ENCODE results near the gene TRIM66. TPM values are rescaled to one million over a fixed set of nuclear protein-coding genes. Genes with fewer than 3 reads are reported as not detected.

TRIM66 gene
- total and polyA plus RNA-seq, 4 donors: 1.6 to 14.3 (median 2.5) TPM

- no peak overlapping the region for H3K27ac ChIP-seq (ENCODE audit: low read depth in 1 of 2, low read length in 2 of 2)
- no peak for TF ChIP-seq YY1 (IDR thresholded peaks at IDR 0.05)
- TF ChIP-seq RAD21 (IDR thresholded peaks at IDR 0.05): no peak
- TF ChIP-seq, protein P1, sequence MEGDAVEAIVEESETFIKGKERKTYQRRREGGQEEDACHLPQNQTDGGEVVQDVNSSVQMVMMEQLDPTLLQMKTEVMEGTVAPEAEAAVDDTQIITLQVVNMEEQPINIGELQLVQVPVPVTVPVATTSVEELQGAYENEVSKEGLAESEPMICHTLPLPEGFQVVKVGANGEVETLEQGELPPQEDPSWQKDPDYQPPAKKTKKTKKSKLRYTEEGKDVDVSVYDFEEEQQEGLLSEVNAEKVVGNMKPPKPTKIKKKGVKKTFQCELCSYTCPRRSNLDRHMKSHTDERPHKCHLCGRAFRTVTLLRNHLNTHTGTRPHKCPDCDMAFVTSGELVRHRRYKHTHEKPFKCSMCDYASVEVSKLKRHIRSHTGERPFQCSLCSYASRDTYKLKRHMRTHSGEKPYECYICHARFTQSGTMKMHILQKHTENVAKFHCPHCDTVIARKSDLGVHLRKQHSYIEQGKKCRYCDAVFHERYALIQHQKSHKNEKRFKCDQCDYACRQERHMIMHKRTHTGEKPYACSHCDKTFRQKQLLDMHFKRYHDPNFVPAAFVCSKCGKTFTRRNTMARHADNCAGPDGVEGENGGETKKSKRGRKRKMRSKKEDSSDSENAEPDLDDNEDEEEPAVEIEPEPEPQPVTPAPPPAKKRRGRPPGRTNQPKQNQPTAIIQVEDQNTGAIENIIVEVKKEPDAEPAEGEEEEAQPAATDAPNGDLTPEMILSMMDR (IDR thresholded peaks at IDR 0.05; ENCODE audit: low read depth, low read length, missing input control): no peak
- TF ChIP-seq ZBTB33 (IDR thresholded peaks at IDR 0.05): no peak
- TF ChIP-seq GABPA (IDR thresholded peaks at IDR 0.05 in 1 of 2, conservative IDR thresholded peaks at IDR 0.05 in 1 of 2): no peak
- no peak for TF ChIP-seq FOXA1 (IDR thresholded peaks at IDR 0.05)
- TF ChIP-seq REST (IDR thresholded peaks at IDR 0.05): no peak
- no peak for TF ChIP-seq EGR1 (IDR thresholded peaks at IDR 0.05; ENCODE audit: low read depth in 2 of 2)
- TF ChIP-seq HNF4G (IDR thresholded peaks at IDR 0.05): no peak
- TF ChIP-seq MAX (IDR thresholded peaks at IDR 0.05): no peak
- no peak for TF ChIP-seq HNF4A (conservative IDR thresholded peaks at IDR 0.05)
- TF ChIP-seq RXRA (IDR thresholded peaks at IDR 0.05): no peak
- no peak for TF ChIP-seq ATF3 (IDR thresholded peaks at IDR 0.05)
- TF ChIP-seq FOXA2 (IDR thresholded peaks at IDR 0.05): no peak
- TF ChIP-seq JUND (IDR thresholded peaks at IDR 0.05): no peak
- no peak for TF ChIP-seq TAF1 (conservative IDR thresholded peaks at IDR 0.05)
- no peak for TF ChIP-seq NR2F2 (IDR thresholded peaks at IDR 0.05)
- H3K9ac ChIP-seq (ENCODE audit: low read depth in 1 of 2, low read length in 2 of 2): no peak overlapping the region
- no peak for DNase-seq (ENCODE audit: low spot score)
- no peaks in the 10 kb centered on the region for H3K27me3 ChIP-seq (ENCODE audit: control insufficient read depth in 4 of 4, insufficient read depth in 4 of 4, low read length in 3 of 4)
- WGBS: 82% methylated on average over 1 of the region's 1 CpG
- no peaks in the 10 kb centered on the region for H3K9me3 ChIP-seq (ENCODE audit: control insufficient read depth in 4 of 4, low read length in 3 of 4)
- H3K4me3 ChIP-seq (ENCODE audit: low read depth in 1 of 3, low read length in 3 of 3): no peak overlapping the region
- H3K4me1 ChIP-seq (ENCODE audit: control insufficient read depth in 4 of 4, insufficient read depth in 4 of 4, low read length in 3 of 4): no peaks in the 10 kb centered on the region
- peaks cover 0 to 14% (median 6%) of the 10 kb centered on the region in 4 donors for H3K36me3 ChIP-seq (ENCODE audit: control insufficient read depth in 4 of 4, insufficient read depth in 3 of 4, low read depth in 1 of 4, low read length in 3 of 4)
Measured at GRCh38 chr11:8665222-8665621, 17.2 kb downstream of the TRIM66 start.

Data from liver (tissue), 9 donors.